HCEC 1CT (cell line): ENCODE data around the gene HLCS.
"Not testable (repeated sequence)": the region's sequence is repeated elsewhere in the genome, so short reads cannot be mapped to it uniquely, and the experiment has no call there.

Source experiments
- DNase-seq: peaks from one replicate; pipeline ENCODE4 v3.0.0-alpha.2; 2017

Gene HLCS

GRCh38 chr21:36952331-36952730 is 14.1 kb downstream of the HLCS start:
- not testable (repeated sequence) for DNase-seq

- no peak for DNase-seq
Observed at GRCh38 chr21:36949171-36950141, 17.0 kb downstream of the HLCS start.

DNA sequence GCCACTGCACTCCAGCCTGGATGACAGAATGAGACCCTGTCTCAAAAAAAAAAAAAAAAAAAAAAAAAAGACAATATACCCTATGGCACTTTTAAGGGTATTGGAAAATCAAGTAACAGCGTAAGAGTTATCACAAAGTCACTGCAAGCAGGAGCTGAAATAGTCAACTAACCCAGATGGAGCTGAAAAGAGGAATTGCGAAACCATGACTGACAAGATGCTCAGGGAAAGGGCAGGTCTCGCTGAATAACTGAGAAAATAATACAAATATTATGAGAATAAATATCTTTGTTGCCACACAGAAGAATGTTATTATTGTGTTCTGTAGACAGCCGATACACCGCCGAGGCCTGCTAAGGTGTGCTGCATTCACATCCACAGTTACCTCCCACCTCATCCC is 17.8 kb downstream of the HLCS start:
- no peak for DNase-seq

GRCh38 chr21:36946949-36947356 is 19.5 kb downstream of the HLCS start:
- no peak for DNase-seq

DNA sequence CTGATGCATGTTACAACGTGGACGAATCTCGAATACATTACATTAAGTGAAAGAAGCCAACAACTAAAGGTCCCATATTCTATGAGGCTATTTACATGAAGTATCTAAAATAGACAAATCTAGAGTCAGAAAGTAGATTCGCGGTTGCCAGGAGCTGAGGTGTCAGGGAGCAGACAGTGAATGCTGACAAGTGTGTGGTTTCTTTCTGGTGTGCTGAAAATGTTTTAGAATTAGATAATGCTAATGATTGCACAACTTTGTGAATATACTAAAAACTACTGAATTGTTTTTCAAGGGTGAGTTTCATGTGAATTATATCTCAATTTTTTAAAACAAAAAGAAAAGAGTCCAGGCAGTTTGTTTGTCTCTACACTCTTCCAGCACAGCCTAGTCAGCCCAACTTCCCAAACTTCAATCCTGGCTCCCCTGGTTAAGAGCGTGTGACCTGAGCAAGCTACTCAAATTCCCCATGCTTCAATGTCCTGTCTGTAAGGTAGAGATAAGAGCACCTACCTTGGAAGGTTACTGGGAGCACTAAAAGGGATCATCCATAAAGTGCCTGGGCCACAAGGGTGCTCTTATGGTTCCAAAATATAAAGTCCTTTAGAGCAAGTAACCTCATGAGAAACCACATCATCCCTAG is 20.9 kb downstream of the HLCS start:
- no peak for DNase-seq

DNA sequence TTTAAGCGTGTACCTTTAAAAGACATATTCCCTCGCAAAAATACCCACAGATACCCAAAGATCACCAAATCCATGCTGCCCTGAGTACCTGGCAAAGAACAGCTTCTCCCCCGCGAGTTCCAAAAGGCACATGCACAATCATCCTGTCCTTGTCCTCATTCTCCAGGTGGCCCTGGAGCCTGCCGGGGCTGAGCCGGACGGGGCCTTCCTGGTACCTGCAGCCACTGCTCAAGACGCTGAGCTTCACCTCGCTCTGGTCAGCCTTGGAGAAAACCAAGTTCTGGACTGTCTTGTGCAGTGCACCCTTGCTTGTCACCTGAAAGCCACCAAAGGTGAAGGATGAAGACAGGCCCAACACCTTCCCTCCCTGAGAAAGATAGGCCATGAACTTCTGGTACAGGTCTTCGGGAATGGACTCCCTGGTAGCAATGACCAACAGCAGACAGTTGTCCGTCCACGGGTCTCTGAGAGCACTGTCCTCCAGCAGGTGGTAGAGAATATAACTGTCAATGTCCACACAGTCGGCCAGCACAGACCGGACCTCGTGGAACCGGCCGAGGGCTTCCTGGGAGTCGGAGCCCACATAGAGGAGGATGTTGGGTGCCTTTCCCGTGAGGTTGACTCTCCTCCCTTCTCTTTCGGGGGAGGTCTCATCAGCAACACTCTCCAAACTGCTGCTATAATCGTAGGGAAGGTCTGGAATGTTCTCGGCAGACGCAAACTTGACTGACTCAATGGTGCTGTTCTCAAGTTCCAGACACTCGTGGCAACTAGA is 29.9 kb downstream of the HLCS start:
- no peak for DNase-seq

DNA sequence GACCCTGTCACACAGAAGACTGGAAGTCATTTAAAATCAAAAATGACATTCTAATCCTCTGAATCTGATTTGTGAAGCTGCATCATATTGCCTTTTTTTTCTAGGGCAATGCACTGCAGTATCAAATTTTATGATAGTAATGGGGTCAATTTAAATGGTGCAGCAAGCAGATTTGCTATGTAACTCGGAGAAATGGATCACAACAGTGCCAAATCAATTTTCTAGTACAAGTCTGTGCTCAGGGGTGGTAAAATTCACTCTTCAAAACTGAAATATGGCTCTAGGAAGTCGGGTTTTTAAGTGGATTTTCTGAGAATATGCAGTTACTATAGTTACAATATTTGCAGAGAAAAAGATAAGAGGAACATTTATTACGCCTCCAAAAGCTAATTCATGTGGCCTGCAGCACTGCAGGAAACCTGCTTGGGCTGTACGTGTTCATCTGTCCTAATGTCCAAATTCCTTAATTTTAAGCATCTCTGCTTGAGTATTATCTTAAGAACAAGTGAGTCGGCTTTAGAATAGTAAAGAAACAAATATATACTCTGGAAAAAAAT is 31.5 kb downstream of the HLCS start:
- DNase-seq = no peak

DNA sequence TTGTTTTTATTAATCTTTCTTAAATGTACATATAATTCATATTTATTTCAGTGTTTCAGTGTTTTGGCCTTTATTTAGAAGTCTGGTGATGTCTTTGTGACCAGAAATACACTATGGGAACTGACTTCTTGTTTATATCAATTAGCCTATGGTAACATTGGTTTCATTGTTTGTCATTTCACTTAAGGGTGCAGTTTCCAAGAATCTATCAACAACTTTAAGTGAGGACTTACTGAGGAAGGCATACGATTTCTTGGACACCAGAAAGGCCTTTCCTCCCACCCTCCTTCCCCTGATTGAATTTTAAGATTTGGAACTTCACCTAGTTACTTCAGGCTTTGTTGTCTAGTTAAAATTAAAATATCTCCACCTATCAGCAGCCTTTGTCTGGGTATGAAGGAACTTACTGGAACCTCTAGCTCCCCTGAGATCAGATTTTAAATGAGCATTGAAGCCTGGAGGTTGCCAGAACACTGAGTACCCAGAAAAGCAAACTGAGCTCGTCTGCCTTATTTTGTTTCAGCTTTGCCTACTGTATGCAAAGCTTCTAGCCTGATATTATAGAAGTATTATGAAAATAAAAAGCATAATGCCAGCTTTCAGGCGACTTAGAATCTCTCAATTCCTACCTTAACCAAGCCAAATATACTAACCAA is 34.2 kb downstream of the HLCS start:
- DNase-seq = no peak

GRCh38 chr21:36929622-36930021 is 36.8 kb downstream of the HLCS start:
- peak; percentile 3 for DNase-seq

GRCh38 chr21:36928960-36929359 is 37.5 kb downstream of the HLCS start:
- no peak for DNase-seq

GRCh38 chr21:36927719-36928117 is 38.8 kb downstream of the HLCS start:
- DNase-seq = peak; percentile 87

DNA sequence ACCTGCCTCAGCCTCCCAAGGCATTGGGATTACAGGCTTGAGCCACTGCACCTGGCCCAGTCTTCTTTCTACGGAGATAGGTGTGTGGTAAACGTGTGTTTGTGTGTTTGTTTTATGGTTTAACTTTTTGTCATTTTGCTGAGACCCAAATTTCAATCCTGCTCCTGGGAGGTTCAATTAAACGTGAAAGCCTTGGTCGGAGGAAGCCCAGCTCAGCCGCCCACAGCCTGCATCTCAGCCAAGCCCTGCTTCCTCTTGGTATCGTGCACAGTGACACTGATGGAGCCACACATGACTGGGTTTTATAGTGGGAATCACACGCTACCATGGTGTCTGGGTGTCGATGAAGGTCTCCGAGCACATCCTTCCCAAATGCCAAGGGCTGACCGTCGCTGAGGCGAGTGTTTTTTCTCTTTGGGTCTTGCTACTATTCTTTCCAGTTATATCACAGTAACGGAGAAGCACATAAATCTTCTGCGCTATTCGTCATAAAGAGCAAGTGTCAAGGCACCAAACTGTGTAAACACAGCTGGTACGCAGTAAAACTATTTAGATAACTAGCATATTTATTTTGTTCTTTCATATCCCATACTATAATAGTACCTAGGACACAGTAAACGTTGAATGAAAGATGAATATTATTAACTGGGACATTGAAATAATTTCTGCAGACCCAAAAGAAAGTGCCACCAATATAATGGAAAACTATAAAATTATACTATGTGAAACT is 39.3 kb downstream of the HLCS start:
- DNase-seq = peak; percentile 32

GRCh38 chr21:36923270-36923669 is 43.2 kb downstream of the HLCS start:
- no peak for DNase-seq

- no peak for DNase-seq
Observed at GRCh38 chr21:36922861-36923260, 43.6 kb downstream of the HLCS start.

DNA sequence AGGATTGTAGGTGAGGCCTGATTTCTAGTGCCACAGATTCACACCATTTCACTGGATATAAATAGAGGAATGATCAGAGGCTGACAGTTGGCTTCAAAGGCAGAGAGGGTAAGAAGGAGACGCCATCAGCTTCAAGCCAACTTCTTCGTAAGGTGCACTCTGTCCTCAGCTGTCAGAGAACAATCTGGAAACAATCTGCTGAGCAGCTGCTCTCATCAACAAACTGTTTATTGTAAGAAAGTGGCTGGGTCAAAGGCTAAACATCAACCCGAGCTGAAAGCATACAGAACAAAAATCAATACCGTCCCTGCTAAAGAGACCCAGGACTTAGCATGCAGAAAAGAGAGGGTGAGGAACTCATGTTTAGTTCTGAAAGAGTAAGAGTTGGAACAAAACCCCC is 48.2 kb downstream of the HLCS start:
- no peak for DNase-seq

DNA sequence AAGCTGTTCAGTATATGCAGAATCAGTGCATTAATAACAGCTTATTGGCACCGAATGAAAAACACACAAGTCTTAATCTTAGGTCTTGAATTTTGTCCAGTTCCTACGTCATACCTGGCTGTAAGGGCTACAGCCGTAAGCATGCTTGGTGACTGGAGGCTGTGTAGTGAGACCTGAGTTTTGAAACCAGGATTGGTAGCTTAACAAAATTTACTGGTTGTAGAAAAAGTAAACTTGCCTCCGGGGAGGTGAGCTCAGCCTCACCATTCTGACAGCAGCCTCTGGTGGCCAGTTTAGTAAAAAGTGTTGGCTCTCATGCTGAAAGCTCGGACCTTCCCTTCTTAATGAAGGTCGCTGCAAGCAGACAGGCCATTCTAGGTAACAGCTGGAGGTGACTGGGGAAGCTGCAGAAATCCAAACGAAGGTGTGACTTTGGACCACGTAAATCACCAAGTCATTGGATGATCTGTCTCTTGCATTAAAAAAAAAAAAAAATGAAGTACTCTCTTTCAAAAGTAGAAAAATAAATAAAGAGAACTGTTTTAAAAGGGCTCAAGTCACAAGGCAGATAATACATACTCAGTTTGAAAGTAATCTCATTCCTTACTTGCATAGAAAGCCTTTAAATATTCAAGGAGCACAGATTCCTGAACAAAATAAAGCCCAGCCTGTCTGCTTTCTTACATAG is 48.9 kb downstream of the HLCS start:
- peak; percentile 20 for DNase-seq

DNA sequence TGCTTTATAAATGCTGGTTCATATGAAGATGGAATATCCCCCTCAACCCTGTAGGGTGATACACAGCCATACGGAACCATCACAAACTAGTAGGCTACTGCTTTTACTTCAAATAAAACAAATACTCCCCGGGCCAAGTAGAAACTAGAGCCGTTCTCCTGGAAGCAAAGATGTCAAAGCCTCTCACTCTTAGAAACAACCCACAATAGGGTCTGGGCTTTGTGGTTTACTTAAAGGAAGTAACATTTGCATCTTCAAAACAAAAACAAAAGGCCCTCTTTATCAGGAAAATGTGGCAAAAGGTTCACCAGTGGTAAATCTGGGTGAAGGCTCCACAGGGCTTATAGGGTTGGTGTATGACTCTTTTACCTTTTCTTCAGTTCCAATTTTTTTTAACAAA is 49.8 kb downstream of the HLCS start:
- DNase-seq = no peak

DNA sequence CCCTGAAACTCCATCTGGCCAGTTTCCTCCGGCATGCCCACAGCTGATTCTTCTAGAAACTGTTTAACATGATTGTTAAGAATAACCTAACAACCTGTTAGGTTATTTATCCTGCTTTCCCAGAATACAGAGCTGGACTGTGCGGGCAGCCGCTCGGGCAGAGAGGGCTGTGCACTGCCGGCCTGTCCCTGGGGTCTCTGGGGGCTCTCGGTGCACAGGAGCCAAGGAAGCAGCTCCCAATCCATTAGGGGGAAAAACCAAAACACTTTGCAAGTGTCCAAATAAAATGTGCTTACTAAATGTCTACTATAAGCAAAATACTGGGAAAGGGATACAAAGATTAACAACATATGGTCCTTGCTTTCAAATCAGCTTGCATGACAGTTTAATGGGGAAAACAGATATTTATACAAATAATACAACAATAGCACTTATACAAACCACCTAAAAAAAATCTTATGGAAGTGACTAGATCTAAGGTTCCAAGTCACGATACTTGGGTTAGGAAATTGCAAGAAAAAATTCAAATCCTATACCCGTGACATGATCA is 50.7 kb downstream of the HLCS start:
- no peak for DNase-seq

DNA sequence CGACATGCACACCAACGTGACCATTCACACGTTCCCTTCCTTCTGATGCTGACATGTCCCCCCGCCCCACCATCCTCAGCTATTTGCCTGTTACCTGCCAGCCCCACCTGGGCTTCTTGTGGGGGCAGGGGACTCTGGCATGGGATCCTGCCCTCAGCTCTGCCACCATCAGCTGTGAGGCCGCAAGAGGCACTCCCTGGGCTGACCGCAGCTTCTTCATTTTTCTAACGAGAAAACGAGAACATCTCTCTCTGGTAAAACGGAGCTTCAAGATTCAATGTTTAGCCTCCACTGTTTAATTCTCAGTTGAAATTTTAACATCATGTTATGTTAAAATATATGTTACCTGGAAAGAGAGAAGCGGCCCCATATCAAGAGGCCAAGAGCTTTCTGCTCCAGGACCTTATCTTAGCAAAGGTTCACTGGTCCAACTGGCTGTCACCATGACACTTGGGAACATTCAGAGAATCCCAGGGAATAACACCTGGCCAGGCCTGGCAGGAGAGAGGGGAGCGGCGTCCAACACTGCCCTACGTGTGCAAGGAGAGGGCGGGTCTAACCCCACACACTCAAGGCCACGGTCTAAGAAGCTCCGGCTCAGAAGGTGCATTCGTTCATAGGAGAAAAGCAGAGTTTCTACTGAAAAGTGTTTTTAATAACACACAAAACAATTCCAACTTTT is 51.3 kb downstream of the HLCS start:
- no peak for DNase-seq
